HG03575 (cell line): ENCODE data around the gene KLHL29.
"Not testable (repeated sequence)": the region's sequence is repeated elsewhere in the genome, so short reads cannot be mapped to it uniquely, and the experiment has no call there.

ENCODE experiments used
- ATAC-seq: cut with Tn5 transposase; IDR thresholded peaks from one replicate; pipeline ENCODE4 v1.9.1; 2021; ENCODE audit not compliant: unreplicated experiment, insufficient number of reproducible peaks, low FRiP score; ENCODE audit errors: extremely low read depth

The KLHL29 gene

DNA sequence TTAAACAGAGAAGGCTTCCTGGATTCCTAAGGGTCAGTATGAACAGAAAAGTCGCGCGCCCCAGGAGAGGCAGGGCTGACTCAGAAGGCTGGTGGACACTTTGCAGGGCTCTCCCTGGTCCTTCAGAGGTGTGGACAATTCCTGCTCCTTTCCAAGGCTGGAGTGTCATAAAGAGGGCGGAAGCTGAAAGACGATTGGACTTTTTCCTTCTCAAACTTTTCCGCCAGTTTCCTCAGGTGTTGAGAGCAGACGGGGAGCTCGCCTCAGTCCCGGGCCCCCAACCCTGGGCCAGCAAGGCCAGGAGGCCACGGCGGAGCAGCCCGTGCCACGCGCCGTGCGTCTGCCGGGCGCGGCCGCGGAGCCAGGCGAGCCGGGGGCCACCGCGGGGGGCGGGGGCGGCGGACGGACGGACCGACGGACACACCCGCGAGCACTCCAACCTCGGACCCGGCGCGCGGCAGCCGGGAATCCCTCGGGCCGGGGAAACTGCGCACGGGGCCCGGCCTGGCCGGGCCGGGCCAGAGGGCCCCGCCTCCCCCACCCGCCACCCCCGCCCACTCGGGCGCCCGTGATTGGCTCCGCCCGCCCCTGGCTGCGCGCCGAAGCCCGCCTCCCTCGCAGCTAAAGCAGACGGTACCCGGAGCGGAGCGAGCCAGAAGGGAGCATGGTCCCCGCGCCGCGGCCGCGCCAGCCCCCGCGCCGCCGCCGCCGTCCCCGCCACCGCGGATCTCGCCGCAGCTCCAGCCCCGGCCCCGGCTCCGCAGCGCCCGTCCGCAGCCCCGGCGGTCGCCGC lies at the start of gene KLHL29:
KLHL29 (plus strand) TSS at position 629 of the 793 bp plus-strand sequence. CDS start 177,018 bp downstream, outside the sequence.
- ATAC-seq: no peak

DNA sequence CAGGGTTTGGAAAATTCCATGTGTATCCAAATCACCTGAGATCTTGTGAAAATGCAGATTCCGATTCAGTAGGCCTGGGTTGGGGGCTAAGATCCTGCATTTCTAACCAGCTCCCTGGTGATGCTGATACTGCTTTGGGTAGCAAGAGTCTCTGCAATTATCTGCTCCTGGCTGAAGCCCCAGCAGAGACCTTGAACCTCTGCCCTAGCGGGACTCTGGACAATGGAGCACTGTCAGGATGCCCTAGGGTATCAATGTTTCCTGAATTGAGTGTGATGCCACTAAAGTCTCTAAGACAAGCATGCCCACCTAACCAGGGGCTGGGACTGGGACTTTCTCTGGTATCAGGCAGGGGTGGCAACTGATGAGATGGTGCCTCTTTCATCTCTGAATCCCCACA lies 49.4 kb upstream of the KLHL29 start:
- ATAC-seq: no peak

DNA sequence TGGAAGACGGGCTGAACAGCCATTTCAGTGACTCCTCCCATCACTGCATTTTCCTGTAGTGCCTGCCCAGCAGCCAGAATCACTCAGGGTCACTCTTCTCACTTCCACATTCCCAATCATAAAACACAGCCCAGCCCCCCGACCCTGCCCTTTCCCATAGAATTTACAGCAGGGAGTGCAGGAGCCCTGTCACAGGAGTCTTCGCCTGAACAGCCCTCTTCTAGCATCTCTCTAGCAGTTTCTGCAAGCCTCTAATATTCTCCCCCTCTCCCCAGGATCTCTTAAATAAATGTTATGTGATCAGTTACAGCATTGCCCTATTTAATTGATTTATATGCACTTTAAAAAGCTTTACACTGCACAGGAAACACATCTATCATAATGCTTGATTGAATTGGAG lies 42.9 kb upstream of the KLHL29 start:
- no peak for ATAC-seq

DNA sequence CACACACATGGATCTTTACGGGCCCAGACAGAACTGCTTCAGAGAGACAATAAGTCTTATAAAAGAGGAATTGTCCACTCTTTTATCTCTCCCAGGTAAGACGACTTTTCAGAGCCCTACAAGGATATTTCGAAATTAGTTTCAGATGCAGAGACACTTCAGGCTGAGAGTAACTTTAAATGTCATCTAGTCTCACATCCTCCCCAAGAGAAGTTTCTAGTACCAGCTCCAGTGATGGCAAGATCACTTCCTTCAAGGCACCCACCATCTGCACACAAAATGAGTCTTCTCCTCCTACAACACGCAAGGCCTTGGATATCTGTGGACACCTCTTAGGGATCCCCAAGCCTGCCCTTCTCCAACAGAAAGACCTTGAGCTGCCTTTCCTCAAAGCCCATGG lies 39.0 kb upstream of the KLHL29 start:
- no peak for ATAC-seq

DNA sequence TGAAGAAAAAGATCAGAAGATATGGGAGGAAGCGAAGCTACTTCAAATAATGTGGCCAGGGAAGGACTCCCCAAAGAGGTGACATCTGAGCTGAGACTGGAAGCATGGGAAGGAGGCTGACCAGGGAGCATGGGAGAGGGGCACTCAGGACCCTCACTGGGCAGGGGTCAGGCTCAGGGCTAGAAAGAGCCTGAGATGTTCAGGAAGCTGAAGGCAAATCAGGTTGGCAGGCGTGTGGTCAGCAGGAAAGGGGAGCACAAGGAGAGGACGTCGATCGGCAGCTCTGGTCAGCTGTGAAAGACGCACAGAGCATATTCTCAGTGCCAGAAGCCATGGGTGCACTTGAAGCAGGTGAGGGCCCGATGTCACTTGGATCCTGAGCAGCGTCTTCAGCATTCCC lies 38.2 kb upstream of the KLHL29 start:
- no peak for ATAC-seq

DNA sequence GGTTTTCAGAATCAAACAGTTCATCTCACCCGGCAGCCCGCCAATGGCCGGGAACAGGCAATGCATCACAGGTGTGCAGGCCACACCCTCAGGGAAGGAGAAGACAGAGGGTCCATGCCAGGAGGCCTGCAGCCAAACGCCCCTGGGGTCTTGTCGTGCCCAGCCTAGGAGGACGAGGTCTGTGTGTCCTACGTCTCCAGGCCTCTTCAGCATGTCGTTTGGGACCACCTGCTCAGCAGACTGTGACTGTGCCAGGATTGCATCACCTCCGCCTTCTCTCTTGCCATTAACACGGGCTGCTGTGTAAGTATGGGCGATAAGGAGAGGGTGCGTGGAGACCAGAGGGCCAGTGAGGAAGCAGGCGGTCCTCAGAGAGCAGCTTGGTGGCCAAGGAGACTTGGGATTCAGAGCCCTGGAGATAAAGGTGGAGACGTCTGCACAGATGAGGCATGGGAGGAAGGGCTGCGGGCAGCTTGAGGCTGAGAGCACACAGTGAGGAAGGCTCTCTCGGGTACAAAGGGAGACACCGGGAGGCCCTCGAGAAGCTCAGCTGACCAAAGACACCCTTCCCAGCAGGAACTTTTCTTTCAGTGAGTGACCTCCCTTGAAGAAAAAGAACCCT lies 37.4 kb upstream of the KLHL29 start:
- ATAC-seq: no peak

DNA sequence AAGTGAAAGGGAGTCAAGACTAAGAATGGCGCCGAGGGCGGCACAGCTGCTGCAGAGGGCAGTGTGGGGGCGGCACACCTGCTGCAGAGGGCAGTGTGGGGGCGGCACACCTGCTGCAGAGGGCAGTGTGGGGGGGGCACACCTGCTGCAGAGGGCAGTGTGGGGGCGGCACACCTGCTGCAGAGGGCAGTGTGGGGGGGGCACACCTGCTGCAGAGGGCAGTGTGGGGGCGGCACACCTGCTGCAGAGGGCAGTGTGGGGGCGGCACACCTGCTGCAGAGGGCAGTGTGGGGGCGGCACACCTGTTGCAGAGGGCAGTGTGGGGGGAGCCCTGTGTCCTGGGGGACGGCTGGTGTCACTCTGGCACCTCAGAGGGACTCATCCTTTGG lies 36.9 kb upstream of the KLHL29 start:
- not testable (repeated sequence) for ATAC-seq

DNA sequence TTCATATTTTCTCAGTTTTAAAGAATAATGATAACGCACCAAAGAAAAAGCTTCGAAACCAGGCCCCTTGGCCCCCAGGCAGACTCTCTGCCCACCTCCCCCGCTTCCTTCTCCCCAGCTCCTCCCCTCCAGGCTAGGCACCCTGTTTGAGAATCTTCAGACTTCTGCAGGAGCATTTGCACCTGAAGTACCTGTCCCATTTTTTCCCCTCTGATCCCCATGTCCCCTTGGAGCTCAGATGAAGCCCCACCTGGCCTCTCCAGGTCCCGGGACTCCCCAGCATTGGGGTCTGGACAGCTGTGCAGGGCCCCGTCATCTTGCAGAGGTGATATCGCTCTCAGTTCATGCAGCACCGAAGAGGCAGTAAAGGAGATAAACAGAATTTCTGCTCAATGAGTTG lies 35.5 kb upstream of the KLHL29 start:
- ATAC-seq: no peak

DNA sequence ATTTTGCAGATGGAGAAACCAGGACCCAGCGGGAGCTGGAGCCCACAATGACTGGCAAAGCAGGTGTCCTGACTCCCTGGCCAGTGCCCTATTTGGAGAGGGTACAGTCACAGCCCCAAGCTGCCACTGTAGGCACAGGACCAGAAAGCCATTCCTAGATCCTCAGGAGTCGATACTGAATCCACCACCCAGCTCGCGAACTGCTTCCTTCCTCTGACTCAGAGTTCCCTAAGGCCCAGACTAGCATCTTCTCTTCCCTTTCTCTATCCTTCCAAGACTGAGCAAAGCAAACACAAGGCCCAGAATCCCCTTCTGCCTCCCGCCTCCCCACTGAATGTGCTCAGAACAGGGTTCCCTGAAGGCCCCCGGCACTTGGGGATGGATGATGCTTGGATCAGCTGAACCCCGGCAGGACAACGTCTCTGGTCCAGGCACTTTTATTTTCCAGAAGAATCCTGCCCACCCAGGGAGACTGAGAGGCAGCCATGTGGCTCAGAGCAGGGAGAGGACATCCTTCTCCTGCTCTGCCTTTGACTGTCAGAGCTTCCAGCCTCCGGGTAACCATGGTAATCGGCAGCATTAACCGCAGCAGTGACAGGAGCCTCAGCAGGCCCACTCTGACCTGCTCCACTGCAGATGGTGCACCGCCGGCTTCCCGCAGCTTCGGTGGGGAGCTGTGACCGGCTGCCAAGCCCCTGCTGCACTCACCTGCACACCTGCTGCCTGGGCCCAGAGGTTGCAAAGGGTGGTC lies 34.8 kb upstream of the KLHL29 start:
- no peak for ATAC-seq

DNA sequence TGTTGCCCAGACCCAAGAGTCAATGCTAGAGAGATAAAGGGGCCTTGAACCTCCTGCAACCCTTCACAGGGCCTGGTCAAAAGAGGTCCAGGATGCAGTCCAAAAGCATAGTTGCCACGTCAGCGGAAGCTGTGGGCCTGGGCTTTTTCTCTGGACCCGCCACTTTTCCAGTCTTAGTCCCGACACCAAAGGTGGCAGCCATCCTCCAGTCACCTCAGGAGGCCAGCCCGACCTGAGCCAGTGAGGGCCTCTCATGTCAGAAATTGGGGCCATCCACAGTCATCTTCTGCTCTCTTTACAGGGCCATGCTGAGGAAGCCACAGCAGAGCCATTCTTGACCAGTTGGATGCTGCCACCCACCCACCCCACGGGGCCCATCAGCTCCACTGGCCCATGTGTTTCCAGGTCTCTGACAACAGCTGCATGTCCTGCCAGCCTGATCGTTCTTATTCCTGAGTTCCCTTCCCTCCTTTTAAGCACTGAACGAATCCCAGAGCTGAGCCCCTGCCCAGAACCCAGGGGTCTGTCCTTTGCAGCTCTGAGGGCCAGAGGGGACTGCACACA lies 34.1 kb upstream of the KLHL29 start:
- no peak for ATAC-seq

DNA sequence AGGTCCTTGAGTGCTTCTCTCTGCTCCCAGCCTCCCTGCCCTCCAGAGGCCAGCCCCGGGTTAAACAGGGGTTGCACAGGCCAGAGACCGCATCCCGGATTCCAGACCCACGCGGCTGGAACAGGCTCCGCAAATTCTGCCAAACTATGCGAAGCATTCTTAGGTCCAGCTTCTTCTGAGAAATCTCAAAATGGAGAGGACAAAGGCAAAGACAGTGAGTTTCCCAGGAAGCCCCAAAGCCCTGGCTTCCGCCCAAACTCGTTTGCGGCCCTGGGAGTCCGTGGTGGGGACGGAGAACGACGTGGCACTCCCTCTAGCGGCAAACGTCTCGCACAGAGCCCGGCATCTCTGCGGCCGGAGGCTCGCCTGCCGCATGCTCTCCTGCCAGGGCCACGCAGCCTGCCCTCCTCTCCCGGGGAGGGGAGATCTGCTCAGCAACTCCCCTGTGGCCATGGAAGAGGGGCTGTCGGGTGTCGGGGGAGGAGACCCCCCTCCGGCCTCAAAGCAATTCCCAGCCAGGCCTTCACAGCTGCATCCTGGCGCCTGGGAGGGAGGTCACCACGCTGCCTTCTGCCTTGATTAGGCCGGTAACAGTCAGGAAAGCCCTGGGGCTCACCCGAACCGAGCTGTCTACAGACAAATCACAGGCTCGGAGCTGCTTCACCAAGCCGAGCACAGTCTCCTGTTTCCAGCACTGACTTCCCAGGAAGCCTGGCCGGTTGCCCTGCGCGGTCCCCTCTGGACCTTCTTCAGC lies 33.4 kb upstream of the KLHL29 start:
- ATAC-seq: peak; percentile 53

DNA sequence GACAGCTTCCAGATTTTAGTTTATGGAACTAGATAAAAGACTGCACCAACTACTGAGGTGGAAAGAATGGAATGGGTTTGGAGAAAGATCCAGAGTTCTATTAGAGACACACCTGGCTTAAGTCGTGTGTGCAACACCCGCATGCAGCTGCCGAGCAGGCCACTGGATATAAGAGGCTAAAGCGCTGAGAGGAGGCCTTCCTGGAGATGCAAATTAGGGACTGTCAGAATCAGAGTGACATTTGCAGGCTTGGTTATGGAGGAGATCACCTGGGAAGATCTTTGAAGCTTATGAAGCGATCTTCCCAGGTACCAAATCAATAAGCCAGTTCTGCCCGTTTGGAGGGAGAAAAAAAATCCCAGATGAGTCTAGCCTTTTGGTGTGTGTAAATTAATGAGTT lies 30.4 kb upstream of the KLHL29 start:
- ATAC-seq: peak; percentile 63

DNA sequence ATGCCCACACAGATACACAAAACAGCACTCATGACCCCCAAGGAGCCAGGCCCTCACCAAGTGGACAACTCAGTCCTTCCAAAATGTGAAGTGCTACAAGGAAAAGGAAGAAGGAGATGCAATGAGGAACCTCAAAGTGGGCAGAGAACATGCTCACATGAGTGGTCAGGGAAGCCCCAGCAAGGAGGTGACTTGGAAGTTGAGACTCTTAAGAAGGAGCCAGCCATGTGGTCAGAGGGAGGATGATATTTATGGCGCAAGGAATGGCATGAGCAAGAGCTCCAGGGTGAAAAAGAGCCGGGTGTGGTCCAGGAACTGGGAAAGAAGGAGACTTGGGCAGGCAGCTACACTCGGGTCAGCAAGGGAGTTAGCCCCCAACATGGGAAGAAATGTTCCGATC lies 30.0 kb upstream of the KLHL29 start:
- no peak for ATAC-seq

DNA sequence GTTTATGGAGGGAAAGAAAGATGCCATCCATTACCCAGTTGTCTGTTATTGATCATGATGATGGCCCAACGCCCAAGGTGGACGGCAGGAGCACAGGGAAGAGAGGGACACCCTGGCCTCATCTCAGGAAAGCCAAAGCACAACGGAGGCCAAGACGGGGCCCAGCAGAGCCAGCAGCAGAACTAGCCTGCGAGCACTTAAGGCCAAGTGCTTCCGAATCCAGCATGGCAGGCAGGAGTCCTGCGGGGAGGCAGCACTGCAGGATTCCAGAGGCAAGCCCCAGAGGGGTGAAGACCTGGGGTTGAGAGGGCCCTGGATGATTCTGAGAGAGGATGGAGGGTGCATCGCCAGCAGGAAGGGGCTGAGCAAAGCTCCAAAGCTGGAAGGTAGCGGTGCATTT lies 28.3 kb upstream of the KLHL29 start:
- no peak for ATAC-seq

DNA sequence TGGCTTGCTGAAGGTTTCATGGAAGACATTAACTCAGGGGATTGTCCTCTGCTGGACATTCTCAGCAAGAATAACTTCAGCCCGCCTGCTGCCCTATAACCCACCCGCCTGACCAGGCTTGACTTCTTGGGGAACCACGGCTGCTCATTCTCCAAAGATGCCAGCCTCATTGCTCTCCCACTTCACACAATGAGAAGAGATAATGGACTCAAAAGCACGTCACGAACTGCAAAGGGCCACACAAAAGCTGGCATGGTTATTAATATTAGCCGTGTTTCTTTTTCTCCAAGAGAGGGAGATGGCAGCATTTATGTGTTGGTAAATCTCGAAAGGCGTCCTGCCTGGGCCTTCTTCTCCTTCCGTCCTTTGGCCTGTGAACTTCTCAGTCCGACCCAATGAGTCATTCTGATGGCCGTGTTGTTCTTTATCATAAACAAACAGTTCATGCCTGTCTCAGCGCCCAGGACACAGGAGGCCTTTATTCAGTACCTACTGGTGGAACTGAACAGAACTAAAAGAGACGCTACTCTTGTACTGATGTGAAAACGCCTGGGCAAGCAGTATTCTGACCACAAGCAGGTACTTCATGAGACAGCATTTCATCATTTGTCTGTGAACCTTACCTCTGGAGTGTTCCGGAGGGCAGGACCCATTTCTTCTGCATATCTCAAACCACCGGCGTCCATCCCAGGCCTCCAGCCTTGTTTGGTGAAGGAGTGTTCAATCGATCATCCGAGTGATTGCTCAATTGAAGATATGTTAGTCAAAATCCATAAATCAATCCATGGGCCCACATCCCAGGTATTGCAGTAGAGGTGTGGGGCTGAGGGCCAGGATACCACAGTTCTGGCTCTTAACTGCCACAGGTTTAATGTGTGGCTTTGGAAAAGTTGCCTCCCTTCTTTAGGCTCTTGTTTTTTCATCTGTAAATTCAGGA lies 25.1 kb upstream of the KLHL29 start:
- ATAC-seq: no peak

DNA sequence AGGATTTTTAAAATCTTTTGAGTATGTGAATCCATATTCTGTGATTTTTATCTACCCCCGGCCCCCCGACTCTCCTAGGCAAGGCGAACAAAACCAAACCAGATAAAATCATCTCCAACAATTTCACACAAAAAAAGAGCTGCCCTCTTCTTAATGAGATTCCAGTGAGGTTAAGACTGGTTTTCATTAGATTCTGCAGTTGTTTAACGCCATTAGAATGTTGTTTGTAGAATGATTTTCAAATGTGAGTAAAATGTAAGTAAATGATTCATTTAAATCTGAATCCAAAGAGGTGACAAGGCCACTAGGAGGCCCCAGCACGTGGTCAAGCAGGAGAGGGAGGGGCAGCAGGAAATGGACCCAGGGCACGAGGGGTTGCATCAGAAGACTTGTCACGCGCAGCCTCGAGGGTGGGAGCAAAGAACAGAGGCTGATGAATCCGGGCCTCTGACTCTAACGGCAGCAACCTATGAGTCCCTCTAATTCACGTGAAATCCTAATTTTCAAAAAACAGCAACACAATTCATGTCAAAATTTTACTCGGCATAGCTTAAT lies 24.3 kb upstream of the KLHL29 start:
- ATAC-seq: no peak

DNA sequence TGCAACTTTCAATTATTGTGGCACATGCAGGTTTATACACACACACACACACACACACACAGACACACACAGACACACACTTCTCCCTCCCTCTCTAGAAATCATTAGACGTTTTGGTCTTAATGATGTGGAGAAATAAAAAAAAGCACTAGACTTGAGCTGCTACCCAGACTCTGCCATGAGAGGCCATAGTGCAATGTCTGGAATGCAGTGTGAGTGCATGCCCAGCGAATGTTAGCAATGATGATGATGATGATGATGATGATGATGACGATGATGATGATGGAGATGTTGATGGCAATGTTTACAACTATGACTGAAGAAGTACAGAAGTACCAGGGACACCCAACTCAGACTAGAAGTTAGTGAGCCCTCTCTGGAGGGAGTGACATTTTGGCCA lies 23.8 kb upstream of the KLHL29 start:
- ATAC-seq: no peak

DNA sequence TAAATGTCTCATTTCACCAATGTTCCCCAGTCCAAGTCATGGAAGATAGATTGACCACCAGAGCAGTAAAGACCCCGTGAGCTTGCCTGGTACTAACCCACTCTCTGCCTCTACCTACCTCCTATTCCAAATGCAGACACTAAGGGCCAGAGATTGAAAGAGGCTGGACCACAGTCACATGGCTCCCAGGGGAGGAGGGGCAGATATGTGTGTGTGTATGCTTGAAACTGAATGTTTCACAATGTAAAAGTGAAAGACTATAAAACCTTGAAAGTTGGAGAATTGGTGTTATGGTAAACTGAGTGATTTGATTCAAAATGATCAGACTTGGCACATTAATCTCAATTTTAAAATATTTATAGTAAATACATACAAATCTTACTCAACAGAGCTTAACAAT lies 21.7 kb upstream of the KLHL29 start:
- no peak for ATAC-seq
